ENCODE data around the gene THSD7B.

THSD7B gene

GRCh38 chr2:137023205-137023604 lies 257.9 kb downstream of the THSD7B start:
- Mint-ChIP-seq H3K4me1 (peaks cover 16% of the 10 kb centered on the region), H3K27me3 (ENCODE audit: low read depth) (peaks cover 5% of the 10 kb centered on the region), H3K27ac (no peak overlapping the region), H3K4me3 (no peak overlapping the region), H3K36me3 (ENCODE audit: low read depth) (no peaks in the 10 kb centered on the region), H3K9me3 (no peaks in the 10 kb centered on the region)
- TF ChIP-seq CTCF (IDR thresholded peaks at IDR 0.05; ENCODE audit: unreplicated experiment in 3 of 3): no peak

GRCh38 chr2:137031731-137032130 lies 266.4 kb downstream of the THSD7B start:
- H3K36me3 Mint-ChIP-seq (ENCODE audit: low read depth): no peaks in the 10 kb centered on the region
- peaks cover 7% of the 10 kb centered on the region for H3K27me3 Mint-ChIP-seq (ENCODE audit: low read depth)
- peaks cover 4% of the 10 kb centered on the region for H3K4me1 Mint-ChIP-seq
- H3K4me3 Mint-ChIP-seq: no peak overlapping the region
- no peak overlapping the region for H3K27ac Mint-ChIP-seq
- no peak for TF ChIP-seq CTCF (IDR thresholded peaks at IDR 0.05; ENCODE audit: unreplicated experiment in 3 of 3)
- H3K9me3 Mint-ChIP-seq: no peaks in the 10 kb centered on the region

- H3K36me3 Mint-ChIP-seq (ENCODE audit: low read depth): no peaks in the 10 kb centered on the region
- H3K4me1 Mint-ChIP-seq: peaks cover 6% of the 10 kb centered on the region
- peaks cover 7% of the 10 kb centered on the region for H3K27me3 Mint-ChIP-seq (ENCODE audit: low read depth)
- H3K4me3 Mint-ChIP-seq: no peak overlapping the region
- no peak overlapping the region for H3K27ac Mint-ChIP-seq
- H3K9me3 Mint-ChIP-seq: no peaks in the 10 kb centered on the region
- no peak for TF ChIP-seq CTCF (IDR thresholded peaks at IDR 0.05; ENCODE audit: unreplicated experiment in 3 of 3)
These were observed 271.3 kb downstream of the THSD7B start for GRCh38 chr2:137036619-137037018.

- peaks cover 4% of the 10 kb centered on the region for H3K27me3 Mint-ChIP-seq (ENCODE audit: low read depth)
- TF ChIP-seq CTCF (IDR thresholded peaks at IDR 0.05; ENCODE audit: unreplicated experiment in 3 of 3): no peak
- H3K9me3 Mint-ChIP-seq: no peaks in the 10 kb centered on the region
- H3K27ac Mint-ChIP-seq: no peak overlapping the region
- no peak overlapping the region for H3K4me3 Mint-ChIP-seq
- H3K4me1 Mint-ChIP-seq: peaks cover 6% of the 10 kb centered on the region
- no peaks in the 10 kb centered on the region for H3K36me3 Mint-ChIP-seq (ENCODE audit: low read depth)
These were observed 274.3 kb downstream of the THSD7B start for GRCh38 chr2:137039482-137040152.

- Mint-ChIP-seq H3K9me3 (no peaks in the 10 kb centered on the region), H3K36me3 (ENCODE audit: low read depth) (no peaks in the 10 kb centered on the region), H3K4me3 (no peak overlapping the region), H3K4me1 (peaks cover 16% of the 10 kb centered on the region), H3K27ac (no peak overlapping the region), H3K27me3 (ENCODE audit: low read depth) (peaks cover 7% of the 10 kb centered on the region)
- no peak for TF ChIP-seq CTCF (IDR thresholded peaks at IDR 0.05; ENCODE audit: unreplicated experiment in 3 of 3)
These were observed 282.0 kb downstream of the THSD7B start for GRCh38 chr2:137047369-137047768.

GRCh38 chr2:137048455-137048854 lies 283.1 kb downstream of the THSD7B start:
- Mint-ChIP-seq H3K36me3 (ENCODE audit: low read depth) (no peaks in the 10 kb centered on the region), H3K27ac (no peak overlapping the region), H3K27me3 (ENCODE audit: low read depth) (peaks cover 7% of the 10 kb centered on the region), H3K9me3 (no peaks in the 10 kb centered on the region), H3K4me3 (no peak overlapping the region), H3K4me1 (peaks cover 21% of the 10 kb centered on the region)
- TF ChIP-seq CTCF (IDR thresholded peaks at IDR 0.05; ENCODE audit: unreplicated experiment in 3 of 3): no peak

All from nephron (organoid).